ENCODE results near the gene GALNT2. TPM values are rescaled to one million over a fixed set of nuclear protein-coding genes. Genes with fewer than 3 reads are reported as not detected.

Gene GALNT2
- polyA plus RNA-seq, 3 donors, result 19.6 to 25.6 (median 23.4) TPM

- no peak for TF ChIP-seq CTCF (IDR thresholded peaks at IDR 0.05)
- Mint-ChIP-seq H3K27me3 (ENCODE audit: low read depth in 3 of 3) (no peaks in the 10 kb centered on the region), H3K27ac (peak overlapping the region in 2 of 7 donors; percentile 41 to 70), H3K4me3 (no peak overlapping the region), H3K9me3 (no peaks in the 10 kb centered on the region), H3K36me3 (peaks cover 26 to 32% of the 10 kb centered on the region in 2 donors), H3K4me1 (peaks cover 20% of the 10 kb centered on the region)
- H3K27ac ChIP-seq (ENCODE audit: low read depth in 1 of 2, low read length in 2 of 2), result no peak overlapping the region
- DNase-seq, result no peak
- H3K4me2 ChIP-seq (replicated peaks; ENCODE audit: extremely low read depth, low read length, poor library complexity, severe bottlenecking), result no peak overlapping the region
- no peaks in the 10 kb centered on the region for H3K27me3 ChIP-seq (ENCODE audit: control insufficient read depth in 2 of 2, insufficient read depth in 2 of 2, low read length in 2 of 2)
- H3K4me1 ChIP-seq (ENCODE audit: control insufficient read depth in 1 of 2, insufficient read depth in 2 of 2, low read length in 2 of 2), result peaks cover 7 to 12% of the 10 kb centered on the region in 2 donors
- no peak overlapping the region for H3K4me3 ChIP-seq (replicated peaks in 1 of 3; ENCODE audit: low read depth in 2 of 3, low read length in 3 of 3)
- no peaks in the 10 kb centered on the region for H3K9me3 ChIP-seq (replicated peaks in 1 of 2; ENCODE audit: control insufficient read depth in 1 of 2, insufficient read depth in 1 of 2, low read length in 2 of 2)
- H2AFZ ChIP-seq (ENCODE audit: insufficient read depth, low read depth, low read length, poor library complexity, severe bottlenecking), result no peak overlapping the region
- intact Hi-C loops (cut with micrococcal nuclease), result no loop called here
- H4K20me1 ChIP-seq (ENCODE audit: insufficient read depth, low read length), result peaks cover 19% of the 10 kb centered on the region
- peaks cover 2 to 14% of the 10 kb centered on the region in 2 donors for H3K36me3 ChIP-seq (replicated peaks in 1 of 2; ENCODE audit: control insufficient read depth in 1 of 2, insufficient read depth in 2 of 2, low read length in 2 of 2)
- 100% methylated on average over 3 of the region's 5 CpGs for WGBS (ENCODE audit: insufficient coverage)
- H3K79me2 ChIP-seq (ENCODE audit: insufficient read depth, low read length), result peaks cover 52% of the 10 kb centered on the region
- no peak overlapping the region for H3K9ac ChIP-seq (ENCODE audit: insufficient read depth, low read length, poor library complexity, severe bottlenecking)
These were observed 108.8 kb downstream of the GALNT2 start for GRCh38 chr1:230175839-230176238.

- Histone ChIP-seq H3K9me3 (replicated peaks in 1 of 2; ENCODE audit: control insufficient read depth in 1 of 2, insufficient read depth in 1 of 2, low read length in 2 of 2) (no peaks in the 10 kb centered on the region), H3K27ac (ENCODE audit: low read depth in 1 of 2, low read length in 2 of 2) (no peak overlapping the region), H3K36me3 (replicated peaks in 1 of 2; ENCODE audit: control insufficient read depth in 1 of 2, insufficient read depth in 2 of 2, low read length in 2 of 2) (peaks cover 2 to 14% of the 10 kb centered on the region in 2 donors), H3K9ac (ENCODE audit: insufficient read depth, low read length, poor library complexity, severe bottlenecking) (no peak overlapping the region), H2AFZ (ENCODE audit: insufficient read depth, low read depth, low read length, poor library complexity, severe bottlenecking) (no peak overlapping the region), H4K20me1 (ENCODE audit: insufficient read depth, low read length) (peaks cover 19% of the 10 kb centered on the region), H3K79me2 (ENCODE audit: insufficient read depth, low read length) (peaks cover 48% of the 10 kb centered on the region), H3K4me3 (replicated peaks in 1 of 3; ENCODE audit: low read depth in 2 of 3, low read length in 3 of 3) (no peak overlapping the region), H3K4me2 (replicated peaks; ENCODE audit: extremely low read depth, low read length, poor library complexity, severe bottlenecking) (no peak overlapping the region), H3K27me3 (ENCODE audit: control insufficient read depth in 2 of 2, insufficient read depth in 2 of 2, low read length in 2 of 2) (no peaks in the 10 kb centered on the region), H3K4me1 (ENCODE audit: control insufficient read depth in 1 of 2, insufficient read depth in 2 of 2, low read length in 2 of 2) (peaks cover 7 to 12% of the 10 kb centered on the region in 2 donors)
- peaks cover 31 to 35% of the 10 kb centered on the region in 2 donors for H3K36me3 Mint-ChIP-seq
- peaks cover 20% of the 10 kb centered on the region for H3K4me1 Mint-ChIP-seq
- WGBS (ENCODE audit: insufficient coverage), result no CpG with 5 or more reads among the region's 4 CpGs
- H3K4me3 Mint-ChIP-seq, result no peak overlapping the region
- H3K27ac Mint-ChIP-seq, result peak overlapping the region in 1 of 7 donors; percentile 70
- no peaks in the 10 kb centered on the region for H3K27me3 Mint-ChIP-seq (ENCODE audit: low read depth in 3 of 3)
- no peaks in the 10 kb centered on the region for H3K9me3 Mint-ChIP-seq
- no peak for DNase-seq
- intact Hi-C loops (cut with micrococcal nuclease), result no loop called here
- no peak for TF ChIP-seq CTCF (IDR thresholded peaks at IDR 0.05)
These were observed 109.3 kb downstream of the GALNT2 start for GRCh38 chr1:230176326-230176725.

Measured in CD14-positive monocyte (primary cell).